HG02759 (cell line): ENCODE results near the gene JAZF1.

Source experiments
- ATAC-seq: cut with Tn5 transposase; IDR thresholded peaks from one replicate; pipeline ENCODE4 v1.9.1; 2021; ENCODE audit warnings: mild to moderate bottlenecking, moderate library complexity; ENCODE audit not compliant: unreplicated experiment

JAZF1 gene

GRCh38 chr7:28140979-28141378, 39.6 kb downstream of the JAZF1 start:
- ATAC-seq: no peak

GRCh38 chr7:28138837-28139236, 41.8 kb downstream of the JAZF1 start:
- ATAC-seq: no peak

- ATAC-seq: no peak
These were observed 43.1 kb downstream of the JAZF1 start for GRCh38 chr7:28137463-28137862.

GRCh38 chr7:28136885-28137284, 43.7 kb downstream of the JAZF1 start:
- ATAC-seq: no peak

GRCh38 chr7:28136420-28136819, 44.2 kb downstream of the JAZF1 start:
- ATAC-seq: no peak

GRCh38 chr7:28135760-28136159, 44.8 kb downstream of the JAZF1 start:
- ATAC-seq: no peak

- ATAC-seq: no peak
These were observed 45.3 kb downstream of the JAZF1 start for GRCh38 chr7:28135315-28135714.

- ATAC-seq: no peak
These were observed 46.7 kb downstream of the JAZF1 start for GRCh38 chr7:28133872-28134271.

GRCh38 chr7:28132959-28133870, 47.4 kb downstream of the JAZF1 start:
- ATAC-seq: no peak

GRCh38 chr7:28130277-28130676, 50.3 kb downstream of the JAZF1 start:
- no peak for ATAC-seq

GRCh38 chr7:28128608-28129007, 52.0 kb downstream of the JAZF1 start:
- ATAC-seq: no peak

GRCh38 chr7:28126410-28127041, 54.1 kb downstream of the JAZF1 start:
- no peak for ATAC-seq

- no peak for ATAC-seq
These were observed 54.9 kb downstream of the JAZF1 start for GRCh38 chr7:28125431-28126409.

- no peak for ATAC-seq
These were observed 56.2 kb downstream of the JAZF1 start for GRCh38 chr7:28124413-28124812.

- peak; percentile 53 for ATAC-seq
These were observed 56.8 kb downstream of the JAZF1 start for GRCh38 chr7:28123752-28124151.

GRCh38 chr7:28121496-28121895, 59.1 kb downstream of the JAZF1 start:
- no peak for ATAC-seq

GRCh38 chr7:28116041-28116440, 64.6 kb downstream of the JAZF1 start:
- ATAC-seq: no peak

GRCh38 chr7:28115261-28115660, 65.3 kb downstream of the JAZF1 start:
- no peak for ATAC-seq

GRCh38 chr7:28114056-28114455, 66.5 kb downstream of the JAZF1 start:
- no peak for ATAC-seq

- no peak for ATAC-seq
These were observed 67.6 kb downstream of the JAZF1 start for GRCh38 chr7:28112883-28113540.

GRCh38 chr7:28112467-28112866, 68.1 kb downstream of the JAZF1 start:
- ATAC-seq: no peak
